Rectal smooth muscle tissue (tissue), 1 donor: Measurements from ENCODE around the gene STUM.

Experiments used
- H3K27ac ChIP-seq: one replicate; pipeline ENCODE4 v1.7.0; 2013; ENCODE audit warnings: low read depth, low read length, inconsistent platforms
- H3K27me3 ChIP-seq: one replicate; pipeline ENCODE4 v1.7.0; 2013; ENCODE audit warnings: low read length; ENCODE audit not compliant: control insufficient read depth, insufficient read depth
- H3K36me3 ChIP-seq: one replicate; pipeline ENCODE4 v1.7.0; 2013; ENCODE audit warnings: low read length; ENCODE audit not compliant: control insufficient read depth, insufficient read depth
- H3K4me1 ChIP-seq: one replicate; pipeline ENCODE4 v1.7.0; 2013; ENCODE audit warnings: low read length; ENCODE audit not compliant: control insufficient read depth, insufficient read depth
- H3K4me3 ChIP-seq: one replicate; pipeline ENCODE4 v1.7.0; 2013; ENCODE audit warnings: low read length
- H3K9ac ChIP-seq: one replicate; pipeline ENCODE4 v1.7.0; 2013; ENCODE audit warnings: low read length

Gene STUM

DNA sequence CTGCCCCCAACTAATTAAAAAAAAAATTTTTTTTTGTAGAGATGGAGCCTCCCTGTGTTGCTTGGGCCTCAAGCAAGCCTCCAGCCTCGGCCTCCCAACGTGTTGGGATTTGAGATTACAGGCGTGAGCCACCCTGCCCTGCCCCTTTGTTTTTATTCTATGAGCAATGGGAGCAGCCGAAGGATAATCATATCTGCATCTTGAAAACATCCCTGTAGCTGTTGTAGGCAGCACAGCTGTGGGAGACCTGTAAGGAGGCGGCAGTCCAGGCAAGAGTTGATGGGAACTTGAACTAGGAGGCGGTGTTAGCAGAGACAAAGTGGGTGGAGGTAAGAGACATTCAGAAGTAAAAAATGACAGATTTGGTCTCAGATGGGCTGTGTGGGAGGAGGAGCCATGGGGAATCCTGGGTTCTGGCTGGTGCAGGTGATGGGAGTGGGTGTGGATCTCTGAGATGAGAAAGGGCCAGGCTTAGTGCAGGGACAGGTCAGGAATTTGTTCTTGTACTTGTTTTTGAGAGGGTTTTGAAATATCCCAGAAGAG is 31.3 kb downstream of the STUM start:
- Histone ChIP-seq H3K4me3 (no peak overlapping the region), H3K4me1 (peaks cover 20% of the 10 kb centered on the region), H3K9ac (no peak overlapping the region), H3K36me3 (no peaks in the 10 kb centered on the region), H3K27me3 (no peaks in the 10 kb centered on the region), H3K27ac (no peak overlapping the region)

DNA sequence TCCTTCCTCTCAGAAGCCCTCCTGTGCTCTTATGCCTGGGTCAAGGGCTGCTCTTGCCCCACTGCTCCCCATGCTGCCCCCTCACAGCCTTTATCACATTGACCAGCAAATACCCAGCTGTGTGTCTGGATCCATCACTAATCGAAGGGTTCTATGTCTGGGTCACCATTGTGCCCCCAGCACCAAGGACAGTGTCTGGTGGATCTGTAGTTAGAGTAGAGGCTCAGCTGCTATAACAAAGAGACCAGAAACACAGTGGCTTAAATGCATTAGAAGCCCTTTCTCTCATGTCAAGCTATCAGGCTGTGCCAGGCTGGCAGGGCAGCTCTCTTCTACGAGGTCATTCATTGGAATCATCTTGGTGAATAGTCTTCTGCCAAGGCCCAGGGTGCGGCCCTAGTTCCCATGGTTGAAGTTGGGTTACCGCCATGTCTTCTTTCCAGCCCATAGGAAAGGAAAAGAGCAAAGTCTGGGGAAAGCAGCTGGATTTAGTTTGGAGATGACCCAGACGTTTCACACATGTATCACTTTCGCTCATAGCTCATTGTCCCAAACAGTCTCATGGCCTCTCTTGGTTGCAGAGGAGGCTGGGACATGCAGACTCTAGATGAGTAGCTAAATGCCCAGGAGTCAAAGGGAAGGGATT is 32.2 kb downstream of the STUM start:
- Histone ChIP-seq H3K27ac (no peak overlapping the region), H3K27me3 (no peaks in the 10 kb centered on the region), H3K9ac (no peak overlapping the region), H3K4me1 (peaks cover 11% of the 10 kb centered on the region), H3K36me3 (no peaks in the 10 kb centered on the region), H3K4me3 (no peak overlapping the region)

DNA sequence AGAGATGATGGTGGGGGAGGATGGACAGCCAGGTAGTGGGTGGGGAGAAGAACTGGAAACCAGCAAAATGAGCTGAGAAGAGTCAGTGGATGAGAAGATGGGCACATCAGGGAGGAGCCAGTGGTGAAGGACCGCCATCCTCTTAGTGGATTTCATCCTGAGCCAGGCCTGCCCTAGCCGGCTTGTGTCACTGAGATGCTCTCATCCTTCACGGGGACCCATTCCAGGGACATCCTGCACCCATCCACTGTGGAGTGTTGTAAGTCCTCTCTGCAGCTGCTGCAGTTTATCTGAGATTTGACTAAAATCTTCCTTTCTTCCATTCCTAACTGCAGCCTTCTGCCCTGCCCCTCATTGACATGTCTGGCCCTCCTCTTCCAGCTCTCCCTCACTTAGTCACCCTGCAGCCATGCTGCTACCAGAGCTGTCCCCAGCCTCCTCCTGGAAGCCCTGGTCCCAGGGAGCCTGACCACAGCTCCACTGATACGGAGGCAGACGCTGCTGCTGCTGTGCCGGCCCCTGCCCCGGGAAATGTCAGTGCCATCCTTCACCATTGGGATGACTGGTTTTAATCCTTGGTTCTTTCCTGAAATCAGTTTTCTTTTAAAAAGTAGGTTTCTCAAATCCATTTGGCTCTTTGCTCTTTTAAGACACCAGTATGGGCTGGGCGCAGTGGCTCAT is 33.2 kb downstream of the STUM start:
- H3K36me3 ChIP-seq: no peaks in the 10 kb centered on the region
- H3K4me3 ChIP-seq: no peak overlapping the region
- H3K9ac ChIP-seq: no peak overlapping the region
- H3K4me1 ChIP-seq: peaks cover 2% of the 10 kb centered on the region
- no peak overlapping the region for H3K27ac ChIP-seq
- H3K27me3 ChIP-seq: no peaks in the 10 kb centered on the region

DNA sequence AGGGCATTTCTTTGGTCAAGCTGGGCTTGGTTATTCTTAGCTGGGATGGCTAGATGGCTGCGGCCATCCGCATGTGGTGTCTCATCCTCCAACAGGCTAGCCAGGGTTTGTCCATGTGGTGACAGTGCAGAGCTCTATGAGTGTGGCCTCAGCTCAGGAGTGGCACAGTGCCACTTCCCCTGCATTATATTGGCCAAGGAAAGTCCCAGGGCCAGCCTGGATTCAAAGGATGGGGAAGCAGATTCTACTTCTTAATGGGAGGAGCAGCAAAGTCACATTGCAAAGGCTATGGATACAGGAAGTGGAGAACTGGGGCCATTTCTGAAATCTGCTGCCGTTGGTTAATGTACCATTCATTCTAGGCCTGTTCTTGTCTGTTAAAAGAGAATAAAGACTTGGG is 34.4 kb downstream of the STUM start:
- Histone ChIP-seq H3K27ac (no peak overlapping the region), H3K36me3 (no peaks in the 10 kb centered on the region), H3K4me1 (no peaks in the 10 kb centered on the region)

DNA sequence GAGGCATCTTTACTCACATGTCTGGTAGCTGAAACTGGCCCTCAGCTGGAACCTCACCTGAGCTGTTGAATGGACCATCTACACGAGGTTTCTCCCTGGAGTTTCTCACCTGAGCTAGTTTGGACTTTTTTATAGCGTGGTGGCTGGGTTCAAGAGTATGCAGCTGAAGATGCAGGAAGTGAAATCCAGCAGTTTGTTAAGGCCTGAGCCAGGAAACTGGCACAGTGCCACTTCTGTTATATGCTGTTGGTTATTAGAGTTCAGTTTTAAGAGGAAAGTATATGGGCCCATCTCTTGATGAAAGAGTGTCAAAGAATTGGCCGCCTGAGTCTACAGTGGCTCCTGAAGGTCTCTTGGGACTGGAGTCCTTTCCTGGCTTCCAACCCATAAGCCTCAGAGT is 35.6 kb downstream of the STUM start:
- Histone ChIP-seq H3K9ac (no peak overlapping the region), H3K27me3 (no peaks in the 10 kb centered on the region), H3K4me3 (no peak overlapping the region), H3K27ac (no peak overlapping the region), H3K36me3 (no peaks in the 10 kb centered on the region), H3K4me1 (no peaks in the 10 kb centered on the region)

More for the DNA sequence above, 34.4 kb downstream of the STUM start:
- Histone ChIP-seq H3K4me3 (no peak overlapping the region), H3K9ac (no peak overlapping the region), H3K27me3 (no peaks in the 10 kb centered on the region)

DNA sequence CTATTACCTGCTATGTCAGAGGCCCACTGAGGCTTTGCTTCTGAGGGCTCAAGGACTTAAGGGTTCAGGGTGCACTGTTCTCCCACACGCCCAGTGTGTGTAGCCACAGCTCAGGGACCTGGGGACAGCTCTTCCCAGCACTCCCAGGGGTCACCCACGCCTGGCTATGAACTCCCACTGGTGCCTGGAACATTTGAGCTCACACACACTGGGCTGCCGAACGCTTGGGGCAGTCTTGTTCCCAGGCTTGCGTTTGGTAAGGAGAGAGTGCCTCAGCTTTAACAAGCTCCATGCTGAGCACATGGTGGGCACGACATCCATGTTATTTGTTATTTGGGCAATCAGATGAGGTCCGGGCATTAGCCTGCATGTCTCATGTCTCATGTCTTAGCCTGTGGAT is 37.6 kb downstream of the STUM start:
- H3K27ac ChIP-seq: no peak overlapping the region
- no peaks in the 10 kb centered on the region for H3K4me1 ChIP-seq
- no peak overlapping the region for H3K9ac ChIP-seq
- H3K27me3 ChIP-seq: no peaks in the 10 kb centered on the region
- H3K4me3 ChIP-seq: no peak overlapping the region
- H3K36me3 ChIP-seq: no peaks in the 10 kb centered on the region

DNA sequence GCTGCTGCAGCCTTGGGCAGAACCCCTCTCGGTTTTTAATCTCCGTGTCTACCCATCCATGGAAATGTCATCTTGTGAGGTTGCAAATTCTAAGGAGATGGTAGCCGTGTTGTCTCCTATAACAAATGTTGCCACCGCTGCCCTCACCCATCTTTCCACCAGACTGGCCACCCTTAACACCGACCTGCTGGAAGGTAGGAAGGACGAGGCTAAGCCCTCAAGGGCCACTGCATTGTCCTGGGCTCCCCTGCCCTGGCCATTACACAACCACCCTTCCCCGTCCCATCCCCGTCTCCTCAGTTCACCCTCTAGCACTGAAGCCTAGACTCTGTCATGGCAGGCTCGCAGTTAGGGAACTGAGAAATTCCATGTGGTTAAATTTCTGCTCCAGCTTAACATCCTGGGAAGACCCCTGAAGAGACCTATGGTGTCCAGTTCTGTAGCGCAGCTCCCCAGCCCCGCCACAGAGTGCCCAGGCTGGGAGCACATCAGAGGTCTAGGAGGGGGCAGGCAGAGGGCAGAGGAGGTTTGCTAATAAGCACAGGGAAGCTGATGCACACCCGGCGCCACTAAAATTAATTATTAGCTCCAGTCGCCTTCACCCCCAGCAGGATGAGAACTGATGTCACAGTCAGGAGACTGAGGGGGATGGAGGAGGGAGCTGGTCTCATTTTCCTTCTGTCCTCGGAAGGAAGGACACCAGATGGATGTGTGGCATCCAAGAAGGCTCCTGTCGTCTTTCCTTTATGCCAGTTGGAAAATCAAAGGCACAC is 38.3 kb downstream of the STUM start:
- Histone ChIP-seq H3K9ac (no peak overlapping the region), H3K36me3 (no peaks in the 10 kb centered on the region), H3K4me3 (no peak overlapping the region), H3K27ac (no peak overlapping the region), H3K4me1 (no peaks in the 10 kb centered on the region), H3K27me3 (no peaks in the 10 kb centered on the region)

DNA sequence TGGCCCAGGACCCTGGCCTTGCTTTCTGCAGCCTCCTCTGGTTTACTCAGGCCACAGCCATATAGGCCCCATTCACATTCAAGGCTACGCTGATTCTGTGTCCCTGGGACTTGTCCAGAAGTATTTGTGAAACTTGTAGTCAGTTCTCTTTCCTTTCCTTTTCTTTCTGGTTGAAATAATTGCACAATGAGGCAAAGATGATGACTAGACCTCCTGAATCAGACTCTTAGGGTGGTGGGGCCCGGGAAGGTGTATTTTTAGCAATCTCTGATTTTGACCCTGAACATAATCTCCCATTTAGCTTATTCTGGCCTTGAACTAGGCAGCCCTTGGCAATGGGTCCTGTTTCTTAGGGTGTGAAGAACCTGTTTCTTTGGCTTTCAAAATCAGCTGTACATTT is 39.9 kb downstream of the STUM start:
- peak overlapping the region; percentile 2 for H3K27ac ChIP-seq
- H3K27me3 ChIP-seq: no peaks in the 10 kb centered on the region
- no peaks in the 10 kb centered on the region for H3K4me1 ChIP-seq
- no peaks in the 10 kb centered on the region for H3K36me3 ChIP-seq
- no peak overlapping the region for H3K4me3 ChIP-seq
- H3K9ac ChIP-seq: no peak overlapping the region

DNA sequence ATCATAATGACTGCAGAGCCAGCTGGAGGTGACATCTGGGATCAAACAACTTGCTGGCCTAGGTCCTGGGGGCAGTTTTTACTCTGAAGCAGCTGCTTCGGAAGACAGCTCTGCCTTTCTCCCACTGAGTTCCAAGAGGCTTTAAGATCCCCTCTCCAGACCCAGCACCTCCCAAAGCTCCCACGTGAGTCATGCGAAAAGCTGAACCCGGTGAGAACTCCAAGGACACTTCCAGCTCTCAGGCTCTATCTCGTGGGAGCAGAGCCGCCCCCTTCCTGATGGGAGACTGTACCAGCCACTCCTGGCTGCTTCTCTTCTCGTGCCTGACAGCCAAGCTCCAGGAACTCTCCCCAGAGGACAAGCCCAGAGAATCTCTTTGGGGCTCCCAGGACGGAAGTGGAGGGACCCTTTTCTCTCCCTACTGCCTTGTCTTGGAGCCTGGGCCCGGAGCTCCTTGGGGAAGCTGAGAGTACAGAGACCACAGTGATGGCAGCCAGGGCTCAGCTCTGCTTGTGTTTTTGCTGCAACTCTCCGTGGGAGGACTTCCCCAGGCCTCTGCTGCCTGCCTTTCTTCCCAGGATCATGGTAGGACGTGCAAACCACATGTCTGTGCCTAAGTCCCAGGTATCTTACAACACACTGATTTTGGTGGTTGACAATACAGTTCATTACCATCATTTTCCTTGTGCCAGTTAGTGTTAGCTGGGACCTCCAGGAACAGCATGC is 40.6 kb downstream of the STUM start:
- H3K27ac ChIP-seq: no peak overlapping the region

DNA sequence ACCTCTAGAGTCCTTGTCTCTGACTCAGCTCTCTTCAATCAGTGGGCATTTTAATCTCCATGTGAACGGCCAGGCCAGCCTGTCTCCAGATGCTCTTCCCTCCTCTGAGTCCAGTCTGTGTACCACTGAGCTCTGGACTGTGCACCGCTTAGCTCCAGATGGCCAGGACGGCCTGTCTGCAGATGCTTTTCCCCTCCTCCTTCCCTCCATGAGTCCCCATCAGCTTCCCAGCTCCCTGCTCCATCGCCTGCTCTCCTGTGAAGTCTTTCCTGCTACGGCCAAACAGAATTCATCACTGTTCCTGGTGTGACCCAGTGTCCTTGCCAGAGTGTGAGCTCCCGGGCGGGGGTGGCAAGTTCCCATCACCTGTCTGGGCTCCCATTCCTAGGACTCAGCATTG is 42.0 kb downstream of the STUM start:
- H3K9ac ChIP-seq: no peak overlapping the region
- H3K4me1 ChIP-seq: no peaks in the 10 kb centered on the region
- H3K36me3 ChIP-seq: no peaks in the 10 kb centered on the region
- no peak overlapping the region for H3K27ac ChIP-seq
- H3K27me3 ChIP-seq: no peaks in the 10 kb centered on the region
- H3K4me3 ChIP-seq: no peak overlapping the region

More for the DNA sequence above, 40.6 kb downstream of the STUM start:
- Histone ChIP-seq H3K27me3 (no peaks in the 10 kb centered on the region), H3K4me1 (no peaks in the 10 kb centered on the region), H3K36me3 (no peaks in the 10 kb centered on the region), H3K4me3 (no peak overlapping the region), H3K9ac (no peak overlapping the region)

DNA sequence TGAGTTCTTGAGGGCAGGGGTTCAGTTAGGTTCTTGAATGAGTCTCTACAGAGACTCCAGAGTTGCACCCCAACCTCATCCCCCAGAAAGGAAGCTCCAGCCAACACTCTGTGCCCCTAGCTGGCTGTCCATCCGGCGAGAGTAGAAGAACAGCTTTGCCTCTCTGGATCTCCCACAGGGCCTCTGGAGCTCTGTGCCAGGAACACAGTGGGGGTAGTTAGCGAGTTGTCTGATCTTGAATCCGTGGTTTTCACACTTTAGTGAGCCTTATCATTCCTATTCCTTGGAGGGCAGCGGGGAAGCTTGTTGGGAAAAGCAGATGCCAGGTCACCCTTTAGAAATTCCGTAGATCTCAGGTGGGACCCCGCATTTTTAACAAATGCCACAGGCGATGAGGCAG is 45.0 kb downstream of the STUM start:
- H3K27me3 ChIP-seq: no peaks in the 10 kb centered on the region
- no peak overlapping the region for H3K27ac ChIP-seq
- no peak overlapping the region for H3K9ac ChIP-seq
- H3K4me3 ChIP-seq: no peak overlapping the region
- H3K36me3 ChIP-seq: no peaks in the 10 kb centered on the region
- H3K4me1 ChIP-seq: no peaks in the 10 kb centered on the region

DNA sequence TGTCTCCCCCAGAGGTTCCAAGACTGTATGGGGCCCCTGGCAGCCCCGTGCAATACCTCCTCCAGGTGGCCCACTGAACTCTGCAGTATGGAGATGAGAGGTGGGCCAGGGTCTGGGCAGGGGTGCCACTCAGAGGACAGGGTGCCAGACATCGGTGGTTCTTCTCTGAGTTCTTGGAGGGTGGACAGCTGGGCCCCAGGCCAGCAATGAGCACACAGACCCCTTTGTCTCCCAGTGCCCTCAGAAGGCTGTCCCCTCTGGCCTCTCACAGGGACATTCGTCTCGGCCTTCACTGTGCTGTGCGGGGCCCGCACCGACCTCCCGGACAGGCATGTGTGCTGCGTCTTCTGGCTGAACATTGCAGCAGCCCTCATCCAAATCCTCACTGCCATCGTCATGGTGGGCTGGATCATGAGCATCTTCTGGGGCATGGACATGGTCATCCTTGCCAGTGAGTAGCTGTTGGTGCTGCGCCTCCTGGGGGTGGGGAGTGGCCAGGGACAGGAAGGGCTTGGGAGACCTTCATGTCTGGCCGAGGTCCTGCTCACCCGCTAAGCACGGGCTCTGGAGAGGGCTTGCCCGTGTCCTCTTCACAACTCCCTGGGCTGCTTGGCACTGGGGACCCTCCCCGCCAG is 48.1 kb downstream of the STUM start:
- H3K4me1 ChIP-seq: no peaks in the 10 kb centered on the region
- no peak overlapping the region for H3K4me3 ChIP-seq
- H3K27ac ChIP-seq: no peak overlapping the region
- no peaks in the 10 kb centered on the region for H3K27me3 ChIP-seq
- H3K9ac ChIP-seq: no peak overlapping the region
- H3K36me3 ChIP-seq: no peaks in the 10 kb centered on the region
